ENCODE data around the gene BANF2. TPM values are rescaled to one million over a fixed set of nuclear protein-coding genes. Genes with fewer than 3 reads are reported as not detected.

The BANF2 gene
- total RNA-seq, 1 experiment from 2014 or later: not detected

DNA sequence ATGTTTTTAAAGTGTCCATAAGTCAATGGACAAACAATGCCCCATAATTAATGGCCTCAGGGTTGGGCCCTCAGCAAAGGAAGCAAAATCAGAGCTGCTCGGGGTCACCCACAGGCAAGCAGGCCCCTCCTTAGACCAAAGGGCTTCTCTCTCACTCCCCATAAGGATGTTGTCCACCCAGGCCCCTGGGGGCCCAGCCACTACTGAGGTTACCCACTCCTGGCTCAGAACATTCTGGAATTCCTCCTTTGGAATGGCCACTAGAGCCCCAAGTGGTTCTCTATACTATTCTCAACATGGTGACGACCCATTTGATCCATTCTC is 50.9 kb downstream of the BANF2 start:
- Histone ChIP-seq H3K4me1 (replicated peaks) (peaks cover 10% of the 10 kb centered on the region), H3K27ac (no peak overlapping the region), H3K27me3 (replicated peaks) (no peaks in the 10 kb centered on the region), H3K9me3 (replicated peaks) (no peaks in the 10 kb centered on the region), H3K4me3 (no peak overlapping the region), H3K36me3 (no peaks in the 10 kb centered on the region)
- DNase-seq (ENCODE audit: low read depth in 1 of 2, low spot score in 2 of 2): no peak

DNA sequence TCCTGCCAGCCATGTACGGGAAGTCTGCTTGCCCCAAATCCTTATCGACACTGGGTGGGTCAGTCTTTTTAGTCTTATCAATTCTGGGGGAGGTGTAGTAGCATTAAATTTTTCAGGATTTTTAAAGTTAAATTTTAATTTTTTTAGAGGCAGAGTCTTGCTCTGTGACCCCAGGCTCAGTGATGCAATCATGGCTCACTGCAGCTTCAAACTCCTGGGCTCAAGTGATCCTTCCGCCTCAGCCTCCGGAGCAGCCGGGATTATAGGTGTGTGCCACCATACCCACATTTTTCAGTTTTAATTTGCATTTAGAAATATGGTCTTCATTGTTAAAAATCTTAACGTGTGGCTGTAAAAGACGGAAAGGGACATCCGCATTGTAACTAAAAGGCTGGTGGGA is 51.9 kb downstream of the BANF2 start:
- no peak overlapping the region for H3K4me3 ChIP-seq
- H3K4me1 ChIP-seq (replicated peaks): peaks cover 10% of the 10 kb centered on the region
- H3K36me3 ChIP-seq: no peaks in the 10 kb centered on the region
- no peaks in the 10 kb centered on the region for H3K27me3 ChIP-seq (replicated peaks)
- no peak overlapping the region for H3K27ac ChIP-seq
- no peaks in the 10 kb centered on the region for H3K9me3 ChIP-seq (replicated peaks)
- DNase-seq (ENCODE audit: low read depth in 1 of 2, low spot score in 2 of 2): no peak

- no peak overlapping the region for H3K4me3 ChIP-seq
- H3K36me3 ChIP-seq: no peaks in the 10 kb centered on the region
- H3K9me3 ChIP-seq (replicated peaks): no peaks in the 10 kb centered on the region
- no peaks in the 10 kb centered on the region for H3K27me3 ChIP-seq (replicated peaks)
- H3K4me1 ChIP-seq (replicated peaks): peaks cover 4% of the 10 kb centered on the region
- no peak overlapping the region for H3K27ac ChIP-seq
- no peak for DNase-seq (ENCODE audit: low read depth in 1 of 2, low spot score in 2 of 2)
Observed at GRCh38 chr20:17752459-17752858, 52.7 kb downstream of the BANF2 start.

DNA sequence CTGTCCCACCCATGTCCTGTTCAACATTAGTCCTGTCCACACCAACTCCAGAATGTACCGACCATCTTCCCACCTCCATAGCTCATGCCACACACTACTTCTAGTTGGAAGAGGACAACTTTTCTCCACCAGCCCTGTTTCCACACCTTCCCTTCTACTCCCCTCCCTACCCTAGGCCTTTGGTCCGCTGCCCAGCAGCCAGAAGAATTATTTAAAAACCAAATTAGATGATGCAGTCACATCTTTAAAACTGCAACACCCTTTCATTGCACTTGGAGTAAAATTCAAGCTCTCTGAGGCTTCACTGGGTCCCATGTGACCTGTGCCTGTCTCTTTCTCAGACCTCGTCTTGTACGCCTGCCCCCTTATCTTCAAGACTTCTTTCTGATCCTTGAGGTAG is 53.8 kb downstream of the BANF2 start:
- Histone ChIP-seq H3K27me3 (replicated peaks) (no peaks in the 10 kb centered on the region), H3K36me3 (no peaks in the 10 kb centered on the region)

GRCh38 chr20:17756529-17756928 is 56.8 kb downstream of the BANF2 start:
- DNase-seq (ENCODE audit: low read depth in 1 of 2, low spot score in 2 of 2): no peak
- peaks cover 11% of the 10 kb centered on the region; the same call in 1 of the 2 replicates for H3K4me1 ChIP-seq (replicated peaks)
- no peaks in the 10 kb centered on the region for H3K27me3 ChIP-seq (replicated peaks)
- no peaks in the 10 kb centered on the region; the same call in 1 of the 2 replicates for H3K9me3 ChIP-seq (replicated peaks)
- H3K4me3 ChIP-seq: no peak overlapping the region
- H3K27ac ChIP-seq: no peak overlapping the region
- no peaks in the 10 kb centered on the region for H3K36me3 ChIP-seq

More for the DNA sequence above, 53.8 kb downstream of the BANF2 start:
- no peak overlapping the region for H3K4me3 ChIP-seq
- DNase-seq (ENCODE audit: low read depth in 1 of 2, low spot score in 2 of 2): no peak
- no peak overlapping the region for H3K27ac ChIP-seq
- no peaks in the 10 kb centered on the region; the same call in 1 of the 2 replicates for H3K9me3 ChIP-seq (replicated peaks)
- H3K4me1 ChIP-seq (replicated peaks): no peaks in the 10 kb centered on the region

- Histone ChIP-seq H3K4me1 (replicated peaks) (peaks cover 12% of the 10 kb centered on the region; the same call in 1 of the 2 replicates), H3K36me3 (no peaks in the 10 kb centered on the region), H3K9me3 (replicated peaks) (no peaks in the 10 kb centered on the region; the same call in 1 of the 2 replicates), H3K4me3 (no peak overlapping the region), H3K27me3 (replicated peaks) (no peaks in the 10 kb centered on the region), H3K27ac (no peak overlapping the region)
- no peak for DNase-seq (ENCODE audit: low read depth in 1 of 2, low spot score in 2 of 2)
Observed at GRCh38 chr20:17757496-17757895, 57.7 kb downstream of the BANF2 start.

- Histone ChIP-seq H3K4me3 (no peak overlapping the region), H3K27me3 (replicated peaks) (no peaks in the 10 kb centered on the region), H3K36me3 (no peaks in the 10 kb centered on the region), H3K4me1 (replicated peaks) (peaks cover 12% of the 10 kb centered on the region; the same call in 1 of the 2 replicates), H3K27ac (no peak overlapping the region), H3K9me3 (replicated peaks) (no peaks in the 10 kb centered on the region; the same call in 1 of the 2 replicates)
- no peak for DNase-seq (ENCODE audit: low read depth in 1 of 2, low spot score in 2 of 2)
Observed at GRCh38 chr20:17758010-17758409, 58.2 kb downstream of the BANF2 start.

- H3K9me3 ChIP-seq (replicated peaks): no peaks in the 10 kb centered on the region; the same call in 1 of the 2 replicates
Observed at GRCh38 chr20:17758512-17758911, 58.7 kb downstream of the BANF2 start.

DNA sequence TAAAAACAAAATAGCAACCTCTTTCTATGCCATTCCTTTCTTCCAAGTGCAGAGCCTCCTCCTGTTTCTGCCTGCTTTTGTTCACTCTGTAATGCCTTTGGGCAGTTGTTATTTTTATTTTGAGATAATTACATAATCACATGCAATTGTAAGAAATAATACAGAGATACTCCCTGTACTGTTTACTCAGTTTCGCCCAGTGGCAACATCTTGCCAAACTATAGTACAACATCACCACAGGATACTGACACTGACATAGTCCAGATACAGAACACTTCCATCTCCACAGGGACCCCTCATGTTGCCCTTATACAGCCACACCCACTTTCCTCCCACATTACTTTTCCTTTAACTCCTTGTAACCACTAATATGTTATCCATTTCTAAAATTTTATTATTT is 59.7 kb downstream of the BANF2 start:
- Histone ChIP-seq H3K27me3 (replicated peaks) (no peaks in the 10 kb centered on the region), H3K27ac (peak overlapping the region; percentile 42; the same call in 1 of the 2 replicates), H3K36me3 (no peaks in the 10 kb centered on the region), H3K4me1 (replicated peaks) (peaks cover 12% of the 10 kb centered on the region; the same call in 1 of the 2 replicates), H3K9me3 (replicated peaks) (no peaks in the 10 kb centered on the region; the same call in 1 of the 2 replicates), H3K4me3 (no peak overlapping the region)
- peak in 1 of 2 experiments; percentile 38 for DNase-seq (ENCODE audit: low read depth in 1 of 2, low spot score in 2 of 2)

More at GRCh38 chr20:17758512-17758911, 58.7 kb downstream of the BANF2 start:
- no peak for DNase-seq (ENCODE audit: low read depth in 1 of 2, low spot score in 2 of 2)
- no peaks in the 10 kb centered on the region for H3K36me3 ChIP-seq
- no peaks in the 10 kb centered on the region for H3K27me3 ChIP-seq (replicated peaks)
- no peak overlapping the region for H3K27ac ChIP-seq
- H3K4me3 ChIP-seq: no peak overlapping the region
- H3K4me1 ChIP-seq (replicated peaks): peaks cover 12% of the 10 kb centered on the region; the same call in 1 of the 2 replicates

- Histone ChIP-seq H3K9me3 (replicated peaks) (no peaks in the 10 kb centered on the region; the same call in 1 of the 2 replicates), H3K27ac (no peak overlapping the region), H3K27me3 (replicated peaks) (no peaks in the 10 kb centered on the region), H3K4me1 (replicated peaks) (peaks cover 12% of the 10 kb centered on the region; the same call in 1 of the 2 replicates), H3K4me3 (no peak overlapping the region), H3K36me3 (no peaks in the 10 kb centered on the region)
- DNase-seq (ENCODE audit: low read depth in 1 of 2, low spot score in 2 of 2): no peak
Observed at GRCh38 chr20:17761604-17762003, 61.8 kb downstream of the BANF2 start.

GRCh38 chr20:17762243-17762872 is 62.6 kb downstream of the BANF2 start:
- no peaks in the 10 kb centered on the region; the same call in 1 of the 2 replicates for H3K9me3 ChIP-seq (replicated peaks)
- H3K36me3 ChIP-seq: no peaks in the 10 kb centered on the region
- H3K27me3 ChIP-seq (replicated peaks): no peaks in the 10 kb centered on the region
- DNase-seq (ENCODE audit: low read depth in 1 of 2, low spot score in 2 of 2): no peak
- peaks cover 12% of the 10 kb centered on the region; the same call in 1 of the 2 replicates for H3K4me1 ChIP-seq (replicated peaks)
- no peak overlapping the region for H3K27ac ChIP-seq
- H3K4me3 ChIP-seq: no peak overlapping the region

- H3K36me3 ChIP-seq: no peaks in the 10 kb centered on the region
- no peak for DNase-seq (ENCODE audit: low read depth in 1 of 2, low spot score in 2 of 2)
- no peaks in the 10 kb centered on the region; the same call in 1 of the 2 replicates for H3K9me3 ChIP-seq (replicated peaks)
- H3K27ac ChIP-seq: no peak overlapping the region
- H3K4me1 ChIP-seq (replicated peaks): peaks cover 12% of the 10 kb centered on the region; the same call in 1 of the 2 replicates
- no peaks in the 10 kb centered on the region for H3K27me3 ChIP-seq (replicated peaks)
- no peak overlapping the region for H3K4me3 ChIP-seq
Observed at GRCh38 chr20:17762873-17763557, 63.2 kb downstream of the BANF2 start.

DNA sequence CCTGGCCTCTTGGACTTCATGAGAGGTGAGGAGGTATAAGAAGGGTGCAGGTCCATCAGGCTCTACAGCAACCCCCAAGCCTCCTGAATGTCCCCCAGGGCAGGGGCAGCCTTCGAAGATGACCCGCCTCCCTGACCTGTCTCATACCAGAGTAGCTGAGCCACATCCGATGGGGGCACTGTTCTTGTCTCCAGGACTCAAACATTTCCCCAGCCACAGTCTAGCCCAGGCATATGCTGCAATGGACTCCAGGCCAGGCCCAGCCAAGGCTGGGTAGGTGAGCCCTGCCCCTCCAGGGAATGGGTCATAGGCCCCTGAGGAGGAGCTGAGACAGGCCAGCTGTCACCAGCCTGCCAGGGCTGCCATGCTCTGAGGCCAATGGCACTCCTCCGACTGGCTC is 65.3 kb downstream of the BANF2 start:
- no peak overlapping the region for H3K27ac ChIP-seq
- no peaks in the 10 kb centered on the region for H3K9me3 ChIP-seq (replicated peaks)
- no peak overlapping the region for H3K4me3 ChIP-seq
- no peaks in the 10 kb centered on the region for H3K27me3 ChIP-seq (replicated peaks)
- no peaks in the 10 kb centered on the region for H3K36me3 ChIP-seq
- H3K4me1 ChIP-seq (replicated peaks): peaks cover 4% of the 10 kb centered on the region; the same call in 1 of the 2 replicates
- no peak for DNase-seq (ENCODE audit: low read depth in 1 of 2, low spot score in 2 of 2)

- Histone ChIP-seq H3K4me3 (no peak overlapping the region), H3K27me3 (replicated peaks) (no peaks in the 10 kb centered on the region), H3K36me3 (no peaks in the 10 kb centered on the region), H3K4me1 (replicated peaks) (peaks cover 6% of the 10 kb centered on the region), H3K9me3 (replicated peaks) (no peaks in the 10 kb centered on the region), H3K27ac (no peak overlapping the region)
- DNase-seq (ENCODE audit: low read depth in 1 of 2, low spot score in 2 of 2): no peak
Observed at GRCh38 chr20:17765584-17765983, 65.8 kb downstream of the BANF2 start.
